HFF-Myc (cell line): Measurements from ENCODE around the gene NEK7.

Experiments used
- DNase-seq: peaks from one replicate; pipeline ENCODE4 v3.0.0-alpha.2; 2011; ENCODE audit warnings: low read depth; ENCODE audit errors: extremely low read depth
- H3K4me3 ChIP-seq: replicated peaks from 2 replicates; pipeline ENCODE4 v1.5.1; 2011; ENCODE audit warnings: low read depth, mild to moderate bottlenecking, control low read depth, low read length
- CTCF ChIP-seq: IDR thresholded peaks from 2 replicates; pipeline ENCODE4 v1.5.1; 2012; ENCODE audit warnings: mild to moderate bottlenecking, low read depth, low read length, control low read depth; ENCODE audit errors: missing control alignments

NEK7 gene

GRCh38 chr1:198352975-198353695 is 196.3 kb downstream of the NEK7 start:
- no peak for DNase-seq
- no peak for TF ChIP-seq CTCF
- H3K4me3 ChIP-seq = no peak overlapping the region

GRCh38 chr1:198357937-198358336 is 201.1 kb downstream of the NEK7 start:
- no peak for DNase-seq
- no peak for TF ChIP-seq CTCF

GRCh38 chr1:198359024-198359653 is 202.3 kb downstream of the NEK7 start:
- no peak for DNase-seq
- H3K4me3 ChIP-seq = no peak overlapping the region
- TF ChIP-seq CTCF = peak; percentile 33

More at GRCh38 chr1:198357937-198358336, 201.1 kb downstream of the NEK7 start:
- no peak overlapping the region for H3K4me3 ChIP-seq

GRCh38 chr1:198360208-198360729 is 203.5 kb downstream of the NEK7 start:
- no peak for DNase-seq

GRCh38 chr1:198361237-198361767 is 204.5 kb downstream of the NEK7 start:
- no peak for TF ChIP-seq CTCF
- no peak for DNase-seq
- no peak overlapping the region for H3K4me3 ChIP-seq

More at GRCh38 chr1:198360208-198360729, 203.5 kb downstream of the NEK7 start:
- no peak for TF ChIP-seq CTCF
- no peak overlapping the region for H3K4me3 ChIP-seq

- no peak for DNase-seq
- H3K4me3 ChIP-seq = no peak overlapping the region
- no peak for TF ChIP-seq CTCF
Observed at GRCh38 chr1:198363625-198364151, 206.9 kb downstream of the NEK7 start.
